GM12872 (cell line): ENCODE data around the gene APBB2.

Source experiments
- CTCF ChIP-seq: IDR thresholded peaks from 3 replicates; pipeline ENCODE4 v1.5.1; 2011; ENCODE audit warnings: low read depth, mild to moderate bottlenecking, low read length, moderate library complexity; ENCODE audit not compliant: insufficient read depth

The APBB2 gene

GRCh38 chr4:40956721-40957255, 257.6 kb downstream of the APBB2 start:
- TF ChIP-seq CTCF = no peak

- no peak for TF ChIP-seq CTCF
Measured at GRCh38 chr4:40954088-40954668, 260.2 kb downstream of the APBB2 start.

GRCh38 chr4:40953283-40954087, 260.9 kb downstream of the APBB2 start:
- TF ChIP-seq CTCF = no peak

- no peak for TF ChIP-seq CTCF
Measured at GRCh38 chr4:40952672-40953071, 261.7 kb downstream of the APBB2 start.

- no peak for TF ChIP-seq CTCF
Measured at GRCh38 chr4:40952217-40952616, 262.1 kb downstream of the APBB2 start.

- TF ChIP-seq CTCF = no peak
Measured at GRCh38 chr4:40951026-40951425, 263.3 kb downstream of the APBB2 start.

GRCh38 chr4:40949358-40950100, 264.8 kb downstream of the APBB2 start:
- no peak for TF ChIP-seq CTCF
